Stimulated activated CD4-positive, alpha-beta T cell treated with anti-CD3 and anti-CD28 coated beads, Interleukin-15, amount 100 ng/mL, for 48 hours (primary cell): Measurements from ENCODE around the gene TEKT1.
A peak's percentile ranks its signal among the peaks of the same experiment; 100 is the strongest.
"Not testable (repeated sequence)": the region's sequence is repeated elsewhere in the genome, so short reads cannot be mapped to it uniquely, and the experiment has no call there.

Source experiments
- DNase-seq, 2 donors: peaks; one replicate each; pipeline ENCODE4 v3.0.0-alpha.2; 2020; ENCODE audit warnings: low read depth in 2 of 2

Gene TEKT1

DNA sequence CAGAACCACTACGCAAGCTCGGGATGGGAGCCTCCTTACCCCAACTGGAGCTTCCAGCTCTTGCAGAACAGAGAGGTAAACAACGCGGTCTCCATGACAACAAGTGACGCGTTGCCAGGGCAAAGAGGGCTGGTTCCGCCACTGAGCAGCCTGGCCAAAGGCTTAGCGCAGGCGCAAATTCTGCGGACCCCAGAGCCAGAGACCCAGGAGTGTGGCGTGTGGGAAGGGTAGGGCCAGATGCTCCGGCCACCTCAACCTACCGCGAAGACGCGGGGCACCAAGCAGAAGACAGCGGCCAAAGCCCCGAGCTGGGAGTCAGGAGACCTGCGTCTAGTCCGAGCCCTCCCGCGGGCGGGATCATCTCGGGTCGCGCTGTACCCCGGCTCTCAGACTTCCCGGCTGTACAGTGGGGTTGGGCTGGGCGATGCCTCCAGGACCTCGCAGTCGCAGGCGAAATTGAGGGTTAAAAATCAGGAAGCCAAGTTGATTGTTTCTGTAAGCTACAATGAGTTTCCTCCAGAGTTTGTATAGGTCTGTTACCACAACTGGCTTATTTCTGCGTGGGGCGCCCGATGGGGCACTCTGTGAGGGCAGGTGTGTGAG, at the start of gene TEKT1:
Gene TEKT1, minus strand, starts transcription at position 69 of the 603 bp plus-strand sequence. CDS start 1,353 bp downstream, outside the sequence.
- DNase-seq, result peak; percentile 39 to 50

DNA sequence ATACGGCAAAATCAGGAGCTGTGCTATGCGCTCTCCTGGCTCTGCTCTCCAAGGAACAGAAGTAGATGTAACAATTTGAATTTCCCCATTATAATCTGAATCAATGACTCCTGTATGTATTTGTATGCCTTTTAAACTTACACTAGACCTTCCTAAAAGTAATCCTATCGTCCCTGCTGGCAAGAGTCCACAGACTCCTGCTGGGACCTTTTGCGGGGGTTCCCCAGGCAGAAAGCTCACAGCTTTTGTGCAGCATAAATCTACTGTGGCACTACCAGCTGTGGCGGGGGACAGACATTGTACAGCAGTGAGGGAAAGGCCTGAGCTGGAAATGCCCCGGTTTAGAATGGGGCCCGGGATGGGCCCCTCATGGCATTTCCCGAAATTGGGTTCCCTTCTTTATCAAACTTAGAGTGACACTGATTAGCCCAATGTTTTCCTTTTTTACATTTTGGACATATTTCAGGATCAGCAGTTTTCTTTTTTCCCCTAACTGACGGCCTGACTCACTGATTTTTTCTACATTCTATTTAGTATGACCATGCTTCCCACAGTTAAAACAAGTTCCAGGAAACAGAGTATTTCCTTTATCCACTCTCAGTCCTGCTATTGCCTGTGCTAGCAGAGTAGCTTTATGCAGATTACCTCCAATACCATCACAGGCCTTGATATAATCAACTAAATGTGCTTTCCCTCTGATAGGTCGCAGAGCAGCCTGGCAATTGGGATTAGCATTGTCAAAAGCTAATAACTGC, 47.9 kb upstream of the TEKT1 start:
- not testable (repeated sequence) for DNase-seq

GRCh38 chr17:6875276-6875675, 43.7 kb upstream of the TEKT1 start:
- not testable (repeated sequence) for DNase-seq

GRCh38 chr17:6872936-6873335, 41.4 kb upstream of the TEKT1 start:
- no peak for DNase-seq

- DNase-seq, result no peak
These were observed 39.3 kb upstream of the TEKT1 start for GRCh38 chr17:6870841-6871240.

DNA sequence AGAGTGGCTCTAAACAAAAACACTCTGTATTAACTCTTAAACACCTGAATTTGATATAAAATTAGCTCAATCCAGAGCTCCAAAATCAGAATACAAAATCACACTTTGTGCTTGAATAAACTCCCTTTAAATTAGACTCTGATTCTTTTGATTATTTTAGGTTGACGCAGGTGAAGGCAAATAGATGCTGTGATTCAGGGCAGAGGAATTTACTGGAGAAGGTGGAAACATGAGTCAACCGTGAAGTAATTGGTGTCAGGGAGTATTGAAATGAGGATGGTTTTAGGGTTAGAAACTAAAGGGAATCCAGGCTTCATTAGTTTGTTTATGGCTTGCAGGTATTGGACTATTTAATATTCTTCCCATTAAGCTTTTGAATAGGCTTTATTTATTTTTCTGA, 37.1 kb upstream of the TEKT1 start:
- no peak for DNase-seq

DNA sequence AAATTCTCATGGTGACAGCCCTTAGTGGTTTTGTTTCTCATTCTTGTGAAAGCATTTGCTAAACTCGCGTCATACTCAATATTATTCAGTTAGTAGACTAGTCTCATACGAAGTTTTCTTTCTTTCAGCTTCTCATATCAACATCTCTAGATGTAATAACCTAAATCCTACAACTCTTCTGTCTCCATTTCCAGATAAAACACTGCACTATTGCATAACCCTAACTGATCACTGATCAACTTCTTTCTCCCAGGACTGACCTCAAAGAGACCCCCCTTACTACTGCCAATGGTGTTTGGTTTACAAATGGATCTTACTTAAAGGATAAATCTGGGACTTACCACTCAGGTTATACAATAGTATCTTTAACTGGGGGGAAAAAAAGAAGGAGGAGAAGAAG, 36.3 kb upstream of the TEKT1 start:
- no peak for DNase-seq

- no peak for DNase-seq
These were observed 31.3 kb upstream of the TEKT1 start for GRCh38 chr17:6862825-6863224.

DNA sequence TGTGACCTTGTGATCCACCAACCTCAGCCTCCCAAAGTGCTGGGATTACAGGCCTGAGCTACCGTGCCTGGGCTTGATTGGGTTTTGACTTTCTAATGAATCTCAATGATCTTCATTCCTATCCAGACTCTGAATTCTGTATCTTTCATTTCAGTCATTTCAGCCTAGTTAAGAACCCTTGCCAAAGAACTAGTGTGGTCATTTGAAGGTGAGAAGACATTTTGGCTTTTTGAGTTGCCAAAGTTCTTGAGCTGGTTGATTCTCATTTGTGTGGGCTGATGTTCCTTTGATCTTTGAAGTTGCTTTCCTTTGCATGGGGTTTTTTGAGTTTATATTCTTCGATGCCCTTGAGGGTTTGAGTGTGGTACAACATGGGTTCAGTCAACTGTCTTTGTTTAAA, 30.6 kb upstream of the TEKT1 start:
- no peak for DNase-seq

- DNase-seq, result no peak
These were observed 26.4 kb upstream of the TEKT1 start for GRCh38 chr17:6857904-6858303.

DNA sequence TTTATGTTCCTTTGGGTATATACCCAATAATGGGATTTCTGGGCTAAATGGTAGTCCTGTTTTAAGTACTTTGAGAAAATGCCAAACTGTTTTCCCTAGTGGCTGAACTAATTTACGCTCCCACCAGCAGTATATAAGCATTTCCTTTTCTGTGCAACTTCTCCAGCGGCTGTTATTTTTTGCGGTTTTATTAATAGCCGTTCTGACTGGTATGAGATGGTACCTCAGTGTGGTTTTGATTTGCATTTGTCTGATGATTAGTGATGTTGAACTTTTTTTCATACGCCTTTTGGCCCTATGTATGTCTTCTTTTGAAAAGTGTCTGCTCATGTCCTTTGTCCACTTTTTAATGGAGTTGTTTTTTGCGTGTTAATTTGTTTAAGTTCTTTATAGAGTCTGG, 25.8 kb upstream of the TEKT1 start:
- no peak for DNase-seq

DNA sequence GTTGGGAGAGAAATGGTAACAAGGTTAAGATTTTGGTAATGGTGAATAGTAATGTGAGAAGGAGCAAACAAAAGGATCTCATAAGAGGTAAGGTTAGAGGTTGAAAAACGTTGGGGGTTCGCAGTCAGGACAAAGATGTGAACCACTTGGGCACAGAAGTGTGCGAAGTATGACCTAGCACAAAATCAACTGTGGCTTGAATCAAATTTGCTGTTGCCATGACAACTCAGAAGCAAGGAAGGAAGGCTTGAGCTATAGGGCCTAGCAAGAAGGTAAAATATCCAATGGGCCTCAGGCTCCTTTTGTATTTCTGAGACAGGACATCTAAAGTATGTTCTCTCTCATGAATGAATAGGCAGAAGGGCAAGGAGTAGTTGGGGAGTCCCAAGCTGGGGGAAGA, 24.5 kb upstream of the TEKT1 start:
- DNase-seq, result no peak

- no peak for DNase-seq
These were observed 22.4 kb upstream of the TEKT1 start for GRCh38 chr17:6853764-6854442.

GRCh38 chr17:6848545-6849179, 17.1 kb upstream of the TEKT1 start:
- not testable (repeated sequence) for DNase-seq

DNA sequence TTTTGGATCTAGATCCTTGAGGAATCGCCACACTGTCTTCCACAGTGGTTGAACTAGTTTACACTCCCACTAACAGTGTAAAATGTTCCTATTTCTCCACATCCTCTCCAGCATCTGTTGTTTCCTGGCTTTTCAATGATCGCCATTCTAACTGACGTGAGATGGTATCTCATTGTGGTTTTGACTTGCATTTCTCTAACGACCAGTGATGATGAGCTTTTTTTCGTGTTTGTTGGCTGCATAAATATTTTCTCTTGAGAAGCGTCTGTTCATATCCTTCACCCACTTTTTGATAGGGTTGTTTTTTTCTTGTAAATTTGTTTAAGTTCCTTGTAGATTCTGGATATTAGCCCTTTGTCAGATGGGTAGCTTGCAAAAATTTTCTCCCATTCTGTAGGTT, 14.6 kb upstream of the TEKT1 start:
- not testable (repeated sequence) for DNase-seq

DNA sequence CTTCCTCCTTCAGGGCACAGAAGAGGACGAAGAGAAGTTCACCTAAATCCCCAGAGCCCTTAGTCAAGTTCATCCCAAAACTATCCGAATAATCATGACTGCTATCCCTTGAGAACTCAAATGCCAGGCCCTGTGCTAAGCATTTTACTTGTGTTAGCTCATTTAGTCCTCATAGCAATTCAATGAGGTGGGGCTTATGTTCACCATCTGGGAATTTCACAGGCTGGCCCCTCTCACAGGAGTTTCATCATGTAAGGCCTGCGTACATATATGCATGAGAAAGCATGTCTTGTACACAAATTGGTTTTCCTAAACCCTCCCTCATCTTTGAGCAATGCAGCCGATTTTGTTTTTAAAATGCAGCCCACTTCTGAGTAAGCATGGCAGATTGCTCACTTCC, 12.9 kb upstream of the TEKT1 start:
- not testable (repeated sequence) for DNase-seq

GRCh38 chr17:6843241-6843880, 11.8 kb upstream of the TEKT1 start:
- DNase-seq, result no peak

DNA sequence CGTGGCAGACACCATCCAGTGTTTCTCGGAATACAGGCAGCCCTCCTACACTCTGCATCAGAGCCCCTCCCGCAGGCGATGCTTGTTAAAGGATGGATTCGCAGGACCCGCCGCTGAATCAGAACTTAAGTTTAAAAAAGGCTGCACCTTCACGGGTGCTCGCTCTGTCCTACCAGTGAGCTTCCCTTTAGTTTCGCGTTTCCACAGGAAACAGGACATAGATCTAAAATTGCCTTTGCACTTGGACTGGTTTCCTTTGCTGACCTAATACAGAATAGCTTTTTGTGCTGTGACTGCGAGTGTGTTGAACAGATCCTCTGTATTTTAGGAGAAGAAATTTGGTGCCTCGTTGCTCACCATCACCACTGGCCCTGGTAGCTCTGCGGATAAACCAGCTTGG, 10.2 kb upstream of the TEKT1 start:
- DNase-seq, result not testable (repeated sequence)

DNA sequence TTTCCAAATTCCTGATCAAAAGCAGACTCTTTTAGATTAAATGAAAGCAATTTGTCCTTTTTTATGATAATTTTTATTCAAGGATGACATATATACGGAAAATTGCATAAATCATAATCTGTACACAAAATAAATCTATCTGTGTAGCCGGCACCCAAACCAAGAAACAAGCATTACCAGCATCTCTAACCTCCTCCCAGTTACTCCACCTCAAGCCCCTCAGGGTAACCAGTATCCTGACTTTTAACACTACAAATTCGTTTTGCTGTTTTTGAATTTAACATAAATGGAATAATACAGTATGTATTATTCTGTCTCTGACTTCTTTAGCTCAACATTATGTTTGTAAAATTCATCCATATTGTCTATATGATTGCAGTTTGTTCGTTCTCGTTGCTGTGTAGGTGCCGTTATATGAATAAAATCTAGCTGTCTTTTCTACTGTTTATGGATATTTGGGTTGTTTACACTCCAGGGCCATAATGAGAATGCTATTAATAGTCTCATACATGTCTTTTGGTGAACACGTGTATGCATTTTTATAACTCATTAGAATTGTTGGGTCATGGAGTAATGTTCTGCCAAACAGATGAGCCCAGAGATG, 1.0 kb downstream of the TEKT1 start:
- DNase-seq, result no peak

- no peak for DNase-seq
These were observed 8.5 kb downstream of the TEKT1 start for GRCh38 chr17:6823011-6823442.

- DNase-seq, result no peak
These were observed 12.6 kb downstream of the TEKT1 start for GRCh38 chr17:6818938-6819337.
